ENCODE measurements around the gene LRGUK. TPM values are rescaled to one million over a fixed set of nuclear protein-coding genes. Genes with fewer than 3 reads are reported as not detected.

Gene LRGUK
- total RNA-seq, 1 experiment from 2014 or later, result 1.5 TPM

- no peak for DNase-seq
- peaks cover 19 to 66% (median 50%) of the 10 kb centered on the region in 3 experiments; a peak in 6 of 7 replicates for H3K36me3 Mint-ChIP-seq (ENCODE audit: insufficient read depth in 1 of 3, low read depth in 3 of 3)
- H3K27me3 ChIP-seq (ENCODE audit: insufficient read depth, low read length), result no peaks in the 10 kb centered on the region
- H4K91ac ChIP-seq (ENCODE audit: insufficient read length, low read depth, low read length), result no peak overlapping the region
- no peak overlapping the region for H3K23ac ChIP-seq (ENCODE audit: insufficient read length, low read depth, low read length)
- H2AFZ ChIP-seq (ENCODE audit: low read length), result no peak overlapping the region
- H4K20me1 ChIP-seq (ENCODE audit: control insufficient read depth, insufficient read depth, insufficient read length), result no peaks in the 10 kb centered on the region
- no peak overlapping the region for H2BK120ac ChIP-seq (ENCODE audit: low read depth, low read length, poor library complexity, severe bottlenecking)
- H3K14ac ChIP-seq (ENCODE audit: insufficient read depth, low read length), result no peak overlapping the region
- no peak overlapping the region for H2BK12ac ChIP-seq (ENCODE audit: insufficient read length, low read depth, low read length)
- no peak for TF ChIP-seq CTCF (conservative IDR thresholded peaks at IDR 0.05)
- no peak overlapping the region for H2BK5ac ChIP-seq (ENCODE audit: insufficient read length, low read length)
- H4K5ac ChIP-seq (ENCODE audit: insufficient read length, low read depth, low read length), result no peak overlapping the region
- H3K4me1 Mint-ChIP-seq, result peaks cover 8% of the 10 kb centered on the region in 2 experiments
- no CpG with 5 or more reads among the region's 2 CpGs for WGBS (ENCODE audit: extremely low coverage, insufficient read length, low lambda C conversion rate)
- H3K4me1 ChIP-seq (ENCODE audit: insufficient read depth, low read length), result no peaks in the 10 kb centered on the region
- no peaks in the 10 kb centered on the region for H3K27me3 Mint-ChIP-seq (ENCODE audit: low read depth)
- H3K27ac Mint-ChIP-seq, result peak overlapping the region in 2 of 3 experiments; percentile 17 to 39; a peak in 1 of 7 replicates
- no peak overlapping the region for H3K56ac ChIP-seq (ENCODE audit: insufficient read length, low read depth, low read length)
- H3K79me2 ChIP-seq (ENCODE audit: insufficient read depth, low read length), result no peaks in the 10 kb centered on the region
- no peak overlapping the region for H3K4me2 ChIP-seq (ENCODE audit: insufficient read depth, insufficient read length, low read length)
- H3K9me3 ChIP-seq (ENCODE audit: control insufficient read depth, low read depth, low read length), result no peaks in the 10 kb centered on the region
- H3K9ac ChIP-seq (ENCODE audit: extremely low read depth, insufficient read length, low read length), result no peak overlapping the region
- no peak overlapping the region for H2BK15ac ChIP-seq (ENCODE audit: low read depth, low read length)
- no peak overlapping the region for H3K18ac ChIP-seq (ENCODE audit: insufficient read length, low read depth, low read length)
- no peak overlapping the region for H3K4me3 Mint-ChIP-seq
- H3K23me2 ChIP-seq (ENCODE audit: insufficient read length, low read depth, low read length, poor library complexity, severe bottlenecking), result no peaks in the 10 kb centered on the region
- no peak overlapping the region for H2BK20ac ChIP-seq (ENCODE audit: low read depth, low read length, poor library complexity, severe bottlenecking)
- H3K9me3 Mint-ChIP-seq, result no peaks in the 10 kb centered on the region
- H2AK5ac ChIP-seq (ENCODE audit: insufficient read length, low read length), result no peak overlapping the region
- no peak overlapping the region for H3T11ph ChIP-seq (ENCODE audit: low read length)
- no peaks in the 10 kb centered on the region for H3K79me1 ChIP-seq (ENCODE audit: insufficient read depth, low read depth, low read length, poor library complexity, severe bottlenecking)
- no peak overlapping the region for H3K4ac ChIP-seq (ENCODE audit: low read depth, low read length)
- no peak overlapping the region for H4K8ac ChIP-seq (replicated peaks; ENCODE audit: insufficient read length, low read depth, low read length)
- H3K27ac ChIP-seq (ENCODE audit: insufficient read length, low read depth, low read length), result no peak overlapping the region
These were observed 173.8 kb downstream of the LRGUK start for GRCh38 chr7:134300988-134301387.
